Measurements from ENCODE around the gene GARIN5A.

GRCh38 chr19:50425581-50425980 is 51.1 kb downstream of the GARIN5A start:
- TF ChIP-seq CTCF (IDR thresholded peaks at IDR 0.05) (no peak), POLR2A (IDR thresholded peaks at IDR 0.05) (no peak)

Measured in testis (tissue), 2 donors.